GM12878 (cell line): Measurements from ENCODE around the gene RASAL1. TPM values are rescaled to one million over a fixed set of nuclear protein-coding genes. Genes with fewer than 3 reads are reported as not detected.

ENCODE experiments used
- CBX3 ChIP-seq: fragments of 200-600 bp; sonication (generic); IDR thresholded peaks from 2 replicates; pipeline ENCODE4 v1.6.1; 2016; ENCODE audit warnings: low read depth, borderline replicate concordance
- DPF2 ChIP-seq: fragments of 450-650 bp; IDR thresholded peaks from 2 replicates; pipeline ENCODE4 v1.6.1; 2017; ENCODE audit warnings: mild to moderate bottlenecking
- EED ChIP-seq: sonication (generic); IDR thresholded peaks from 2 replicates; pipeline ENCODE4 v1.6.1; 2016; ENCODE audit warnings: antibody characterized with exemption, low read depth
- FOXK2 ChIP-seq: fragments of 450-650 bp; IDR thresholded peaks from 2 replicates; pipeline ENCODE4 v1.6.1; 2017; ENCODE audit warnings: mild to moderate bottlenecking, moderate library complexity
- HDAC6 ChIP-seq: fragments of 200-600 bp; sonication (generic); IDR thresholded peaks from one replicate; pipeline ENCODE4 v1.8.0; 2017; ENCODE audit warnings: antibody characterized with exemption; ENCODE audit not compliant: unreplicated experiment
- KDM1A ChIP-seq: fragments of 200-600 bp; sonication (generic); IDR thresholded peaks from 2 replicates; pipeline ENCODE4 v1.6.1; 2016; ENCODE audit warnings: borderline replicate concordance
- MXI1 ChIP-seq: fragments of 150-350 bp; IDR thresholded peaks from 2 replicates; pipeline ENCODE4 v1.6.1; 2011; ENCODE audit warnings: low read depth, mild to moderate bottlenecking, inconsistent platforms, low read length, improper control_type of control experiment
- NFIC ChIP-seq: IDR thresholded peaks from 2 replicates; pipeline ENCODE4 v1.6.1; 2012; ENCODE audit warnings: low read depth, mild to moderate bottlenecking, inconsistent platforms, low read length, moderate library complexity
- NR2C2 ChIP-seq: IDR thresholded peaks from 2 replicates; pipeline ENCODE4 v1.6.1; 2011; ENCODE audit warnings: borderline replicate concordance, low read depth; ENCODE audit not compliant: control insufficient read depth, insufficient read length
- PAX8 ChIP-seq: fragments of 450-650 bp; IDR thresholded peaks from 2 replicates; pipeline ENCODE4 v1.6.1; 2017; ENCODE audit warnings: mild to moderate bottlenecking, moderate library complexity
- POLR2AphosphoS2 ChIP-seq: IDR thresholded peaks from 2 replicates; pipeline ENCODE4 v1.6.1; 2011; ENCODE audit warnings: low read depth, mild to moderate bottlenecking, low read length, improper control_type of control experiment, moderate library complexity
- SIX5 ChIP-seq: IDR thresholded peaks from 2 replicates; pipeline ENCODE4 v1.6.1; 2011; ENCODE audit warnings: mild to moderate bottlenecking, low read depth, low read length, moderate library complexity; ENCODE audit not compliant: severe bottlenecking
- SMAD5 ChIP-seq: IDR thresholded peaks from 2 replicates; pipeline ENCODE4 v1.6.1; 2016; ENCODE audit warnings: antibody characterized with exemption, low read depth
- SMARCA5 ChIP-seq: fragments of 450-650 bp; IDR thresholded peaks from 2 replicates; pipeline ENCODE4 v1.6.1; 2017; ENCODE audit warnings: mild to moderate bottlenecking
- YBX1 ChIP-seq: fragments of 450-650 bp; IDR thresholded peaks from 2 replicates; pipeline ENCODE4 v1.6.1; 2016; ENCODE audit warnings: antibody characterized with exemption
- ZNF622 ChIP-seq: fragments of 450-650 bp; IDR thresholded peaks from 2 replicates; pipeline ENCODE4 v1.6.1; 2017; ENCODE audit warnings: mild to moderate bottlenecking, inconsistent platforms
- polyA plus RNA-seq, 11 experiments: library from polyadenylated mRNA; depleted of rRNA in 4 of 11; unstranded in 6 of 11; stranded (reverse) in 5 of 11; fragments of >200 nt; fragmentation: Nextera tagmentation in 4 of 11; fragmentation: Illumina TruSeq in 1 of 11; extraction: Ambion mirVana in 4 of 11; extraction: Trizol in 1 of 11; gene quantifications; 1 replicate in 1 of 11; 2 replicates in 10 of 11; pipeline versions ENCODE4 v1.2.1 to v1.2.3, GENCODE V29; 2011 to 2016; ENCODE audit warnings: inconsistent platforms in 2 of 11, missing spikeins in 2 of 11, low read depth in 1 of 11
- total RNA-seq, 4 experiments: library from RNA; depleted of rRNA in 3 of 4; stranded (reverse); fragments of >200 nt in 3 of 4; fragmentation: Illumina TruSeq in 1 of 4; extraction: Trizol in 1 of 4; gene quantifications; 2 replicates each; pipeline versions ENCODE4 v1.2.1 to v1.2.3, GENCODE V29; 2013 to 2021
- TF ChIP-seq, protein P1 (sequence below): fragments of 450-650 bp; IDR thresholded peaks from 2 replicates; pipeline ENCODE4 v1.6.1; 2017; ENCODE audit warnings: antibody characterized with exemption, mild to moderate bottlenecking, moderate library complexity
- TF ChIP-seq, protein P2 (sequence below): fragments of 450-650 bp; IDR thresholded peaks from 2 replicates; pipeline ENCODE4 v1.6.1; 2017; ENCODE audit warnings: borderline replicate concordance
- TF ChIP-seq, protein P3 (sequence below): fragments of 450-650 bp; IDR thresholded peaks from 2 replicates; pipeline ENCODE4 v1.6.1; 2014; ENCODE audit warnings: mild to moderate bottlenecking
- TF ChIP-seq, protein P4 (sequence below): fragments of 450-650 bp; IDR thresholded peaks from 2 replicates; pipeline ENCODE4 v1.6.1; 2017; ENCODE audit warnings: mild to moderate bottlenecking, low read depth, inconsistent platforms; ENCODE audit not compliant: poor library complexity, severe bottlenecking
- TF ChIP-seq, protein P5 (sequence below): IDR thresholded peaks from 2 replicates; pipeline ENCODE4 v1.6.1; 2011; ENCODE audit warnings: low read depth, mild to moderate bottlenecking, low read length, moderate library complexity, borderline replicate concordance; ENCODE audit errors: extremely low read depth
- TF ChIP-seq, protein P6 (sequence below): fragments of 450-650 bp; IDR thresholded peaks from 2 replicates; pipeline ENCODE4 v1.6.1; 2017; ENCODE audit warnings: low read depth, mild to moderate bottlenecking, moderate library complexity

Gene RASAL1
- total and polyA plus RNA-seq, 10 of the 15 experiments (the other 5 are each of a cell fraction or from before 2014, with no cell fraction given) = 0.12 to 1.0 (median 0.52) TPM; not detected in 6

DNA sequence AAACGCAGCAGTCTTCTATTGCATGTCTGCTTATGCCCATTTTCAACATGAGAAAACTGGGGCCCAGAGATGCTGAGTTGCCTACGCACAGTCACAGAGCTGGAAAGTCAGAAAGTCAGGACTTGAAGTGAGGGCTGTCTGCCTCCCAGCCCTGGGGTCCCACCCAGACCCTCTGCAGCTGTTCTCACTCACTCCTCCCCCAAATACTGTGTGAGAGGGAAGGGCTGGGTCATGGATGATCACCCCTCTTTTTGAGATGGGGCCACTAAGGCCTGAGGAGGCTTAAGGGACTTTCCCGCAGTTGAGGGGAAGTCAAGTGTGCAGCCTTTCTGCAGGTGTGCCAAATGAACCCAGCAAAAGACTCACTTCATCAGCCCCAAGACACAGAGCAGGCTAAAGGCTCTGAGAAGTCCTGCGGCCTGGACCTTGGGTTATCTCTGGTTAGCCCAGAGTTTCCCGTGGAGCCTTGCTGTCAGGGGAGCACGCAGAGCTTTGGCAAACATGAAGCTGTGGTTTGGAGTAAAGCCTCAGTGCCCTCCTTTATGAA, 60.4 kb downstream of the RASAL1 start (continued):
- TF ChIP-seq, protein P1, sequence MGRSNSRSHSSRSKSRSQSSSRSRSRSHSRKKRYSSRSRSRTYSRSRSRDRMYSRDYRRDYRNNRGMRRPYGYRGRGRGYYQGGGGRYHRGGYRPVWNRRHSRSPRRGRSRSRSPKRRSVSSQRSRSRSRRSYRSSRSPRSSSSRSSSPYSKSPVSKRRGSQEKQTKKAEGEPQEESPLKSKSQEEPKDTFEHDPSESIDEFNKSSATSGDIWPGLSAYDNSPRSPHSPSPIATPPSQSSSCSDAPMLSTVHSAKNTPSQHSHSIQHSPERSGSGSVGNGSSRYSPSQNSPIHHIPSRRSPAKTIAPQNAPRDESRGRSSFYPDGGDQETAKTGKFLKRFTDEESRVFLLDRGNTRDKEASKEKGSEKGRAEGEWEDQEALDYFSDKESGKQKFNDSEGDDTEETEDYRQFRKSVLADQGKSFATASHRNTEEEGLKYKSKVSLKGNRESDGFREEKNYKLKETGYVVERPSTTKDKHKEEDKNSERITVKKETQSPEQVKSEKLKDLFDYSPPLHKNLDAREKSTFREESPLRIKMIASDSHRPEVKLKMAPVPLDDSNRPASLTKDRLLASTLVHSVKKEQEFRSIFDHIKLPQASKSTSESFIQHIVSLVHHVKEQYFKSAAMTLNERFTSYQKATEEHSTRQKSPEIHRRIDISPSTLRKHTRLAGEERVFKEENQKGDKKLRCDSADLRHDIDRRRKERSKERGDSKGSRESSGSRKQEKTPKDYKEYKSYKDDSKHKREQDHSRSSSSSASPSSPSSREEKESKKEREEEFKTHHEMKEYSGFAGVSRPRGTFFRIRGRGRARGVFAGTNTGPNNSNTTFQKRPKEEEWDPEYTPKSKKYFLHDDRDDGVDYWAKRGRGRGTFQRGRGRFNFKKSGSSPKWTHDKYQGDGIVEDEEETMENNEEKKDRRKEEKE = no peak
- TF ChIP-seq DPF2 (peak; percentile 76), SIX5 (no peak), NR2C2 (no peak), MXI1 (0 out of 2 replicates have a peak, but pooled peaks have one; percentile 56), SMARCA5 (peak; percentile 78; the same call in 1 of the 2 replicates), SMAD5 (no peak), PAX8 (peak; percentile 82; the same call in 1 of the 2 replicates), POLR2AphosphoS2 (no peak), ZNF622 (no peak), CBX3 (no peak), YBX1 (no peak), KDM1A (no peak), EED (peak; percentile 90), HDAC6 (no peak), NFIC (peak; percentile 89), FOXK2 (no peak)
- TF ChIP-seq, protein P2, sequence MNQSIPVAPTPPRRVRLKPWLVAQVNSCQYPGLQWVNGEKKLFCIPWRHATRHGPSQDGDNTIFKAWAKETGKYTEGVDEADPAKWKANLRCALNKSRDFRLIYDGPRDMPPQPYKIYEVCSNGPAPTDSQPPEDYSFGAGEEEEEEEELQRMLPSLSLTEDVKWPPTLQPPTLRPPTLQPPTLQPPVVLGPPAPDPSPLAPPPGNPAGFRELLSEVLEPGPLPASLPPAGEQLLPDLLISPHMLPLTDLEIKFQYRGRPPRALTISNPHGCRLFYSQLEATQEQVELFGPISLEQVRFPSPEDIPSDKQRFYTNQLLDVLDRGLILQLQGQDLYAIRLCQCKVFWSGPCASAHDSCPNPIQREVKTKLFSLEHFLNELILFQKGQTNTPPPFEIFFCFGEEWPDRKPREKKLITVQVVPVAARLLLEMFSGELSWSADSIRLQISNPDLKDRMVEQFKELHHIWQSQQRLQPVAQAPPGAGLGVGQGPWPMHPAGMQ = peak; percentile 14; the same call in 1 of the 2 replicates
- TF ChIP-seq, protein P3, sequence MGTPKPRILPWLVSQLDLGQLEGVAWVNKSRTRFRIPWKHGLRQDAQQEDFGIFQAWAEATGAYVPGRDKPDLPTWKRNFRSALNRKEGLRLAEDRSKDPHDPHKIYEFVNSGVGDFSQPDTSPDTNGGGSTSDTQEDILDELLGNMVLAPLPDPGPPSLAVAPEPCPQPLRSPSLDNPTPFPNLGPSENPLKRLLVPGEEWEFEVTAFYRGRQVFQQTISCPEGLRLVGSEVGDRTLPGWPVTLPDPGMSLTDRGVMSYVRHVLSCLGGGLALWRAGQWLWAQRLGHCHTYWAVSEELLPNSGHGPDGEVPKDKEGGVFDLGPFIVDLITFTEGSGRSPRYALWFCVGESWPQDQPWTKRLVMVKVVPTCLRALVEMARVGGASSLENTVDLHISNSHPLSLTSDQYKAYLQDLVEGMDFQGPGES = no peak
- TF ChIP-seq, protein P4, sequence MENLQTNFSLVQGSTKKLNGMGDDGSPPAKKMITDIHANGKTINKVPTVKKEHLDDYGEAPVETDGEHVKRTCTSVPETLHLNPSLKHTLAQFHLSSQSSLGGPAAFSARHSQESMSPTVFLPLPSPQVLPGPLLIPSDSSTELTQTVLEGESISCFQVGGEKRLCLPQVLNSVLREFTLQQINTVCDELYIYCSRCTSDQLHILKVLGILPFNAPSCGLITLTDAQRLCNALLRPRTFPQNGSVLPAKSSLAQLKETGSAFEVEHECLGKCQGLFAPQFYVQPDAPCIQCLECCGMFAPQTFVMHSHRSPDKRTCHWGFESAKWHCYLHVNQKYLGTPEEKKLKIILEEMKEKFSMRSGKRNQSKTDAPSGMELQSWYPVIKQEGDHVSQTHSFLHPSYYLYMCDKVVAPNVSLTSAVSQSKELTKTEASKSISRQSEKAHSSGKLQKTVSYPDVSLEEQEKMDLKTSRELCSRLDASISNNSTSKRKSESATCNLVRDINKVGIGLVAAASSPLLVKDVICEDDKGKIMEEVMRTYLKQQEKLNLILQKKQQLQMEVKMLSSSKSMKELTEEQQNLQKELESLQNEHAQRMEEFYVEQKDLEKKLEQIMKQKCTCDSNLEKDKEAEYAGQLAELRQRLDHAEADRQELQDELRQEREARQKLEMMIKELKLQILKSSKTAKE = peak; percentile 70
- TF ChIP-seq, protein P5, sequence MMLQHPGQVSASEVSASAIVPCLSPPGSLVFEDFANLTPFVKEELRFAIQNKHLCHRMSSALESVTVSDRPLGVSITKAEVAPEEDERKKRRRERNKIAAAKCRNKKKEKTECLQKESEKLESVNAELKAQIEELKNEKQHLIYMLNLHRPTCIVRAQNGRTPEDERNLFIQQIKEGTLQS = no peak
- TF ChIP-seq, protein P6, sequence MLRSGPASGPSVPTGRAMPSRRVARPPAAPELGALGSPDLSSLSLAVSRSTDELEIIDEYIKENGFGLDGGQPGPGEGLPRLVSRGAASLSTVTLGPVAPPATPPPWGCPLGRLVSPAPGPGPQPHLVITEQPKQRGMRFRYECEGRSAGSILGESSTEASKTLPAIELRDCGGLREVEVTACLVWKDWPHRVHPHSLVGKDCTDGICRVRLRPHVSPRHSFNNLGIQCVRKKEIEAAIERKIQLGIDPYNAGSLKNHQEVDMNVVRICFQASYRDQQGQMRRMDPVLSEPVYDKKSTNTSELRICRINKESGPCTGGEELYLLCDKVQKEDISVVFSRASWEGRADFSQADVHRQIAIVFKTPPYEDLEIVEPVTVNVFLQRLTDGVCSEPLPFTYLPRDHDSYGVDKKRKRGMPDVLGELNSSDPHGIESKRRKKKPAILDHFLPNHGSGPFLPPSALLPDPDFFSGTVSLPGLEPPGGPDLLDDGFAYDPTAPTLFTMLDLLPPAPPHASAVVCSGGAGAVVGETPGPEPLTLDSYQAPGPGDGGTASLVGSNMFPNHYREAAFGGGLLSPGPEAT = peak; percentile 87
